Measurements from ENCODE around the gene NFE2. TPM values are rescaled to one million over a fixed set of nuclear protein-coding genes. Genes with fewer than 3 reads are reported as not detected.
"Not testable (repeated sequence)": the region's sequence is repeated elsewhere in the genome, so short reads cannot be mapped to it uniquely, and the experiment has no call there.

NFE2 gene
- total RNA-seq, 1 donor = 1.4 TPM

GRCh38 chr12:54285150-54286041, 15.4 kb downstream of the NFE2 start:
- no peaks in the 10 kb centered on the region for H3K9me3 ChIP-seq (ENCODE audit: low read depth, low read length)
- H3K4me3 ChIP-seq (ENCODE audit: insufficient read depth, low read length) = peak overlapping the region; percentile 22
- H3K27me3 ChIP-seq (ENCODE audit: insufficient read depth, low read length) = no peaks in the 10 kb centered on the region
- H3K36me3 ChIP-seq (ENCODE audit: insufficient read depth, low read length) = peaks cover 65% of the 10 kb centered on the region
- H3K27ac ChIP-seq (ENCODE audit: low read depth, low read length) = no peak overlapping the region
- peak; percentile 29 for DNase-seq (ENCODE audit: insufficient read length, low spot score, missing footprints)
- H3K4me1 ChIP-seq (ENCODE audit: insufficient read depth, low read length) = peaks cover 29% of the 10 kb centered on the region
- peak; percentile 38 for TF ChIP-seq CTCF (IDR thresholded peaks at IDR 0.05; ENCODE audit: extremely low read depth, low read depth, low read length)
- peaks cover 57% of the 10 kb centered on the region for H4K20me1 ChIP-seq (ENCODE audit: insufficient read depth, low read length)
- H2AFZ ChIP-seq (ENCODE audit: low read length) = no peak overlapping the region
- H3K79me2 ChIP-seq (ENCODE audit: insufficient read depth, low read length) = peaks cover 37% of the 10 kb centered on the region
- peak overlapping the region; percentile 47 for H3K4me2 ChIP-seq (ENCODE audit: insufficient read depth, low read length)

- H3K4me1 ChIP-seq (ENCODE audit: insufficient read depth, low read length) = peaks cover 29% of the 10 kb centered on the region
- peak; percentile 3 for DNase-seq (ENCODE audit: insufficient read length, low spot score, missing footprints)
- H3K9me3 ChIP-seq (ENCODE audit: low read depth, low read length); H2AFZ ChIP-seq (ENCODE audit: low read length); H3K27me3 ChIP-seq (ENCODE audit: insufficient read depth, low read length): not testable (repeated sequence)
- H3K4me2 ChIP-seq (ENCODE audit: insufficient read depth, low read length) = peak overlapping the region; percentile 98
- peak overlapping the region; percentile 97 for H3K4me3 ChIP-seq (ENCODE audit: insufficient read depth, low read length)
- H4K20me1 ChIP-seq (ENCODE audit: insufficient read depth, low read length) = peaks cover 57% of the 10 kb centered on the region
- peak overlapping the region; percentile 39 for H3K27ac ChIP-seq (ENCODE audit: low read depth, low read length)
- H3K79me2 ChIP-seq (ENCODE audit: insufficient read depth, low read length) = peaks cover 39% of the 10 kb centered on the region
- peaks cover 65% of the 10 kb centered on the region for H3K36me3 ChIP-seq (ENCODE audit: insufficient read depth, low read length)
Observed at GRCh38 chr12:54284070-54284780, 16.6 kb downstream of the NFE2 start.

GRCh38 chr12:54282949-54283593, 17.7 kb downstream of the NFE2 start:
- Histone ChIP-seq H3K4me2 (ENCODE audit: insufficient read depth, low read length) (peak overlapping the region; percentile 98), H4K20me1 (ENCODE audit: insufficient read depth, low read length) (peaks cover 57% of the 10 kb centered on the region), H3K9me3 (ENCODE audit: low read depth, low read length) (no peaks in the 10 kb centered on the region), H2AFZ (ENCODE audit: low read length) (no peak overlapping the region), H3K4me3 (ENCODE audit: insufficient read depth, low read length) (peak overlapping the region; percentile 97), H3K36me3 (ENCODE audit: insufficient read depth, low read length) (peaks cover 62% of the 10 kb centered on the region), H3K27me3 (ENCODE audit: insufficient read depth, low read length) (no peaks in the 10 kb centered on the region), H3K27ac (ENCODE audit: low read depth, low read length) (peak overlapping the region; percentile 99), H3K79me2 (ENCODE audit: insufficient read depth, low read length) (peaks cover 50% of the 10 kb centered on the region), H3K4me1 (ENCODE audit: insufficient read depth, low read length) (peaks cover 35% of the 10 kb centered on the region)
- no peak for TF ChIP-seq CTCF (IDR thresholded peaks at IDR 0.05; ENCODE audit: extremely low read depth, low read depth, low read length)
- DNase-seq (ENCODE audit: insufficient read length, low spot score, missing footprints) = peak; percentile 22

- DNase-seq (ENCODE audit: insufficient read length, low spot score, missing footprints); H3K27me3 ChIP-seq (ENCODE audit: insufficient read depth, low read length); H2AFZ ChIP-seq (ENCODE audit: low read length); H3K9me3 ChIP-seq (ENCODE audit: low read depth, low read length): not testable (repeated sequence)
- Histone ChIP-seq H3K4me3 (ENCODE audit: insufficient read depth, low read length) (peak overlapping the region; percentile 97), H3K4me2 (ENCODE audit: insufficient read depth, low read length) (peak overlapping the region; percentile 98), H3K36me3 (ENCODE audit: insufficient read depth, low read length) (peaks cover 48% of the 10 kb centered on the region), H3K4me1 (ENCODE audit: insufficient read depth, low read length) (peaks cover 42% of the 10 kb centered on the region), H3K27ac (ENCODE audit: low read depth, low read length) (peak overlapping the region; percentile 99), H3K79me2 (ENCODE audit: insufficient read depth, low read length) (peaks cover 64% of the 10 kb centered on the region), H4K20me1 (ENCODE audit: insufficient read depth, low read length) (peaks cover 48% of the 10 kb centered on the region)
Observed at GRCh38 chr12:54281694-54282093, 19.1 kb downstream of the NFE2 start.

- H3K4me2 ChIP-seq (ENCODE audit: insufficient read depth, low read length) = peak overlapping the region; percentile 98
- peaks cover 42% of the 10 kb centered on the region for H3K4me1 ChIP-seq (ENCODE audit: insufficient read depth, low read length)
- peak overlapping the region; percentile 97 for H3K4me3 ChIP-seq (ENCODE audit: insufficient read depth, low read length)
- not testable (repeated sequence) for DNase-seq (ENCODE audit: insufficient read length, low spot score, missing footprints); H3K9me3 ChIP-seq (ENCODE audit: low read depth, low read length); H3K27me3 ChIP-seq (ENCODE audit: insufficient read depth, low read length)
- H3K79me2 ChIP-seq (ENCODE audit: insufficient read depth, low read length) = peaks cover 68% of the 10 kb centered on the region
- peaks cover 43% of the 10 kb centered on the region for H3K36me3 ChIP-seq (ENCODE audit: insufficient read depth, low read length)
- H3K27ac ChIP-seq (ENCODE audit: low read depth, low read length) = peak overlapping the region; percentile 99
- H2AFZ ChIP-seq (ENCODE audit: low read length) = peak overlapping the region; percentile 51
- H4K20me1 ChIP-seq (ENCODE audit: insufficient read depth, low read length) = peaks cover 47% of the 10 kb centered on the region
Observed at GRCh38 chr12:54281261-54281638, 19.6 kb downstream of the NFE2 start.

Measured in osteoblast (primary cell).